NCI-H748 (cell line): ENCODE results near the gene CUEDC1.
"Not testable (repeated sequence)": the region's sequence is repeated elsewhere in the genome, so short reads cannot be mapped to it uniquely, and the experiment has no call there.

Experiments used
- DNase-seq: peaks from one replicate; lab custom pipeline; 2025; ENCODE audit not compliant: unreplicated experiment; lab: John Stamatoyannopoulos, UW

Gene CUEDC1

GRCh38 chr17:57959929-57960328 is 4.7 kb upstream of the CUEDC1 start:
- no peak for DNase-seq

GRCh38 chr17:57958391-57958790 is 3.2 kb upstream of the CUEDC1 start:
- DNase-seq, result not testable (repeated sequence)

GRCh38 chr17:57957886-57958285 is 2.7 kb upstream of the CUEDC1 start:
- DNase-seq, result no peak

- no peak for DNase-seq
These were observed 2.1 kb upstream of the CUEDC1 start for GRCh38 chr17:57957120-57957850.

GRCh38 chr17:57956291-57957119 is 1.3 kb upstream of the CUEDC1 start:
- no peak for DNase-seq

GRCh38 chr17:57954397-57955182 is 622 bp downstream of the CUEDC1 start:
- DNase-seq, result peak; percentile 73

- no peak for DNase-seq
These were observed 1.4 kb downstream of the CUEDC1 start for GRCh38 chr17:57953705-57954396.

GRCh38 chr17:57953219-57953618 is 2.0 kb downstream of the CUEDC1 start:
- DNase-seq, result no peak

GRCh38 chr17:57949649-57950048 is 5.6 kb downstream of the CUEDC1 start:
- DNase-seq, result no peak

GRCh38 chr17:57948555-57949420 is 6.4 kb downstream of the CUEDC1 start:
- no peak for DNase-seq

GRCh38 chr17:57948169-57948554 is 7.0 kb downstream of the CUEDC1 start:
- DNase-seq, result no peak

GRCh38 chr17:57947369-57947768 is 7.8 kb downstream of the CUEDC1 start:
- DNase-seq, result no peak

GRCh38 chr17:57946798-57947358 is 8.3 kb downstream of the CUEDC1 start:
- peak; percentile 54 for DNase-seq

- no peak for DNase-seq
These were observed 9.0 kb downstream of the CUEDC1 start for GRCh38 chr17:57945996-57946797.

- DNase-seq, result no peak
These were observed 10.3 kb downstream of the CUEDC1 start for GRCh38 chr17:57944908-57945307.

- DNase-seq, result no peak
These were observed 11.6 kb downstream of the CUEDC1 start for GRCh38 chr17:57943645-57944044.

GRCh38 chr17:57943140-57943539 is 12.1 kb downstream of the CUEDC1 start:
- no peak for DNase-seq

GRCh38 chr17:57941384-57942370 is 13.5 kb downstream of the CUEDC1 start:
- no peak for DNase-seq
